Gastrocnemius medialis (tissue), 4 donors: Measurements from ENCODE around the gene C3. TPM values are rescaled to one million over a fixed set of nuclear protein-coding genes. Genes with fewer than 3 reads are reported as not detected.
"Not testable (repeated sequence)": the region's sequence is repeated elsewhere in the genome, so short reads cannot be mapped to it uniquely, and the experiment has no call there.

Experiments
- ATAC-seq, 2 donors: fragments of 150-250 bp; one replicate each; pipeline ENCODE4 v1.9.1; 2016
- DNase-seq, 2 donors: peaks; one replicate each; pipeline ENCODE4 v3.0.0-alpha.2; 2019
- H3K27ac ChIP-seq, 4 donors: fragments of 200-600 bp; sonication (generic); 1 replicate in 1 of 4; 2 replicates in 3 of 4; pipeline ENCODE4 v1.5.1; 2016 to 2018; ENCODE audit warnings: mild to moderate bottlenecking in 2 of 4, moderate library complexity in 1 of 4
- H3K27me3 ChIP-seq, 3 donors: fragments of 200-600 bp; sonication (generic) in 2 of 3; 1 replicate in 1 of 3; 2 replicates in 2 of 3; pipeline versions ENCODE4 v1.5.1 to v1.6.0; 2016 to 2019; ENCODE audit warnings: mild to moderate bottlenecking in 1 of 3, moderate library complexity in 1 of 3
- H3K36me3 ChIP-seq, 2 donors: fragments of 200-600 bp; sonication (generic) in 1 of 2; one replicate each; pipeline ENCODE4 v1.5.1; 2017 to 2018
- H3K4me1 ChIP-seq, 2 donors: fragments of 200-600 bp; sonication (generic) in 1 of 2; one replicate each; pipeline ENCODE4 v1.5.1; 2016 to 2017; ENCODE audit warnings: mild to moderate bottlenecking in 2 of 2
- H3K4me3 ChIP-seq, 4 donors: fragments of 200-600 bp; sonication (generic) in 3 of 4; 1 replicate in 1 of 4; 2 replicates in 3 of 4; pipeline ENCODE4 v1.5.1; 2016 to 2019; ENCODE audit warnings: mild to moderate bottlenecking in 2 of 4
- H3K9me3 ChIP-seq, 3 donors: fragments of 200-600 bp; sonication (generic) in 2 of 3; 1 replicate in 1 of 3; 2 replicates in 2 of 3; pipeline ENCODE4 v1.5.1; 2016 to 2019
- CTCF ChIP-seq, 5 experiments: fragments of 450-650 bp in 3 of 5; fragments of 200-600 bp in 2 of 5; sonication (generic) in 2 of 5; IDR thresholded peaks in 4 of 5; conservative IDR thresholded peaks in 1 of 5; 1 replicate in 4 of 5; 2 replicates in 1 of 5; pipeline ENCODE4 v1.5.1; 2016 to 2019; ENCODE audit warnings: antibody characterized with exemption in 5 of 5, mild to moderate bottlenecking in 3 of 5, moderate library complexity in 3 of 5
- POLR2A ChIP-seq, 2 donors: fragments of 450-650 bp; IDR thresholded peaks; one replicate each; pipeline ENCODE4 v1.6.1; 2017; ENCODE audit warnings: antibody characterized with exemption in 2 of 2, mild to moderate bottlenecking in 2 of 2, moderate library complexity in 2 of 2
- in situ Hi-C, 4 donors: fragments of 200-750 bp; cut with MboI; loops; one replicate each; pipeline versions ENCODE4 v1.15.0 to v1.8.0; 2017; ENCODE audit warnings: low sequenced_read_pairs in 4 of 4
- intact Hi-C: fragments of 100-400 bp; cut with DNase I; formaldehyde crosslinking; loops from one replicate; pipeline ENCODE4 v1.15.1; 2023; ENCODE audit warnings: low total_unique reads
- total RNA-seq, 4 donors: library from RNA; depleted of rRNA; stranded (reverse); fragments of >200 nt; gene quantifications; one replicate each; pipeline versions ENCODE4 v1.1.0 to v1.2.3, GENCODE V29; 2016

C3 gene
- total RNA-seq, 4 donors from 2014 or later = 25.9 to 121 (median 70.6) TPM

DNA sequence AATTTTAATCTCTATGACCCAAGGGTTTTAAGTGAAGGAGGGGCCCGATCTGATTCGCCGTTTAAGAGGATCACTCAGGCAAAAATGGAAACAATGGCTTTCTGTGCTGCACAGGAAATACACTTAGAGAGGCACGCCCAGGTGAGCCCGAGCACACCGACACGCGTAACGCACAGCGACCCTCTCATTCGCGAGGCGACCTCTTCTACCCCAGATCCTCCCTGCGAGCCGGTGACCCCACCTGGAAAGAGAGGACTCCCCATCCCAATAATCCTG lies 46.6 kb upstream of the C3 start:
- ATAC-seq (peak in 1 of 2 donors; percentile 30), DNase-seq (no peak)
- peaks cover 31 to 36% (median 36%) of the 10 kb centered on the region in 3 donors for H3K27me3 ChIP-seq
- H3K4me1 ChIP-seq = no peaks in the 10 kb centered on the region
- TF ChIP-seq POLR2A (IDR thresholded peaks at IDR 0.05) = no peak
- no peak for TF ChIP-seq CTCF (IDR thresholded peaks at IDR 0.05 in 4 of 5, conservative IDR thresholded peaks at IDR 0.05 in 1 of 5)
- in situ Hi-C loops = no loop called here
- no peaks in the 10 kb centered on the region for H3K36me3 ChIP-seq
- no peaks in the 10 kb centered on the region for H3K9me3 ChIP-seq
- no peak overlapping the region for H3K27ac ChIP-seq
- intact Hi-C loops = no loop called here
- H3K4me3 ChIP-seq = peak overlapping the region; percentile 25 to 48 (median 40)

DNA sequence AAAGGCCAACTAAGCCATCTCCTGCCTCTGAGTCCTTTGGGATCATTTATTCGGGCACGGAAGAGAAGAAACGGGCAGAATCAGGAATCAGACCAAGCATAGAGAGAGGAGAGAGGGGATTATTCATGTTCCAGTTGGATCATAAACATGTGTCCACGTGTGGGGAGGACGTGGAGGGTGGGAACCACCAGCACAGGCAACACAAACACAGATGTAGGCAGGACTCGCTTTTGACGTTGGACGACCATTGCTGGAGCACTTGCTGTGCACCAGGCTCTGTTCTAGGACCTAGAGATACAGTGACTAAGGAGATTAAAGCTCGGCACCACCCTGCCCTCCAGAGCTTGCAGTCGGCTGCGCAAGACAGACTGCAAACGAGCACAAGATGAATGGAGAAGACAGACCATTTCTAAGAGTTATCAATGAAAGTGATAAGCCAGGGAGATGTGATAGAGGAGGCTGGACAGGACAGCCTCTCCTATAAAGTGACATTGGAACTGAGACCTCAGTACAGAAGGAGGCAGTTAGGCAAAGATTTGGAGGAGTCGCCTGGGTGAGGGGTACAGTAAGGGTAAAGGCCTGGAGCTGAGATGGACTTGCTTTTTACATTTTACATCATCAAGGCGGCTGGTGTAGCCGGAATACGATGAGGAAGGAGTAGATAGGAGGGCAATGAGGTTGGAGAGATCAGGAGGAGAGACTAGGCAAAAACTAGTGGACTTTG lies 46.1 kb upstream of the C3 start:
- intact Hi-C loops (no loop called here), in situ Hi-C loops (no loop called here)
- ATAC-seq (no peak), DNase-seq (no peak)
- TF ChIP-seq POLR2A (IDR thresholded peaks at IDR 0.05) (no peak), CTCF (IDR thresholded peaks at IDR 0.05 in 4 of 5, conservative IDR thresholded peaks at IDR 0.05 in 1 of 5) (no peak)
- H3K4me3 ChIP-seq = peak overlapping the region in 2 of 4 donors; percentile 25 to 39
- H3K4me1 ChIP-seq = no peaks in the 10 kb centered on the region
- no peaks in the 10 kb centered on the region for H3K36me3 ChIP-seq
- H3K9me3 ChIP-seq = no peaks in the 10 kb centered on the region
- H3K27me3 ChIP-seq = peaks cover 29 to 36% (median 36%) of the 10 kb centered on the region in 3 donors
- no peak overlapping the region for H3K27ac ChIP-seq

GRCh38 chr19:6765738-6766356 lies 45.4 kb upstream of the C3 start:
- in situ Hi-C loops = no loop called here
- no peak overlapping the region for H3K27ac ChIP-seq
- peaks cover 29 to 36% (median 36%) of the 10 kb centered on the region in 3 donors for H3K27me3 ChIP-seq
- intact Hi-C loops = no loop called here
- H3K4me1 ChIP-seq = no peaks in the 10 kb centered on the region
- H3K9me3 ChIP-seq = no peaks in the 10 kb centered on the region
- no peak for DNase-seq
- no peak for ATAC-seq
- no peak overlapping the region for H3K4me3 ChIP-seq
- no peaks in the 10 kb centered on the region for H3K36me3 ChIP-seq
- TF ChIP-seq POLR2A (IDR thresholded peaks at IDR 0.05) = no peak
- no peak for TF ChIP-seq CTCF (IDR thresholded peaks at IDR 0.05 in 4 of 5, conservative IDR thresholded peaks at IDR 0.05 in 1 of 5)

GRCh38 chr19:6762253-6762797 lies 41.9 kb upstream of the C3 start:
- H3K36me3 ChIP-seq, in situ Hi-C loops, H3K27ac ChIP-seq, H3K9me3 ChIP-seq, H3K4me3 ChIP-seq, intact Hi-C loops, ATAC-seq, DNase-seq, H3K4me1 ChIP-seq: not testable (repeated sequence)
- peaks cover 17 to 29% (median 26%) of the 10 kb centered on the region in 3 donors for H3K27me3 ChIP-seq

GRCh38 chr19:6761053-6761676 lies 40.7 kb upstream of the C3 start:
- H3K36me3 ChIP-seq = no peaks in the 10 kb centered on the region
- in situ Hi-C loops (no loop called here), intact Hi-C loops (no loop called here)
- H3K9me3 ChIP-seq = no peaks in the 10 kb centered on the region
- TF ChIP-seq POLR2A (IDR thresholded peaks at IDR 0.05) (no peak), CTCF (IDR thresholded peaks at IDR 0.05 in 4 of 5, conservative IDR thresholded peaks at IDR 0.05 in 1 of 5) (no peak)
- peak in 1 of 2 donors; percentile 70 for ATAC-seq
- peaks cover 5 to 18% (median 15%) of the 10 kb centered on the region in 3 donors for H3K27me3 ChIP-seq
- no peaks in the 10 kb centered on the region for H3K4me1 ChIP-seq
- no peak overlapping the region for H3K27ac ChIP-seq
- H3K4me3 ChIP-seq = no peak overlapping the region
- no peak for DNase-seq
